Stimulated activated CD4-positive, alpha-beta T cell treated with anti-CD3 and anti-CD28 coated beads, Interleukin-15, amount 100 ng/mL, for 48 hours (primary cell): ENCODE data around the gene CSRP3.

Source experiments
- DNase-seq, 2 donors: peaks; one replicate each; pipeline ENCODE4 v3.0.0-alpha.2; 2020; ENCODE audit warnings: low read depth in 2 of 2

The CSRP3 gene

DNA sequence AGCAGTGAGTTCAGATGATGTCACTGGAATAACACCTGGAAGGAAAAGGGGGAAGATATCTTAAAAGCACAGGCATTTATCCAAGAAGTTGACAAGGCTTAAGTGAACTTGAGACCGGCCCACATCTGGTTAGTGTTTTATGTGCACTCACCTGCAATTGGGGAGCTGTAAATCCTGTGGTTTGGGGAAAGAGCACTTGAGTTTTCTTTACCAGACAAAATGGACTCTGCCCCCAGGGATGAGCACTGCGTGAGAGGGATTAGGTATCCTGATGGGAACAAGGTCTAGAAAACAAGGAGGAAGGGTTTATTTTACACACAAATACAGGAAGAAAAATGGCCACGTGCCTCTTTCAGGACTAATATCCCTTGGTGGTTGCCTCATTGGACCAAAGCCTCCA, 23.8 kb upstream of the CSRP3 start:
- DNase-seq, result no peak

- DNase-seq, result no peak
These were observed 23.3 kb upstream of the CSRP3 start for GRCh38 chr11:19225123-19225522.

DNA sequence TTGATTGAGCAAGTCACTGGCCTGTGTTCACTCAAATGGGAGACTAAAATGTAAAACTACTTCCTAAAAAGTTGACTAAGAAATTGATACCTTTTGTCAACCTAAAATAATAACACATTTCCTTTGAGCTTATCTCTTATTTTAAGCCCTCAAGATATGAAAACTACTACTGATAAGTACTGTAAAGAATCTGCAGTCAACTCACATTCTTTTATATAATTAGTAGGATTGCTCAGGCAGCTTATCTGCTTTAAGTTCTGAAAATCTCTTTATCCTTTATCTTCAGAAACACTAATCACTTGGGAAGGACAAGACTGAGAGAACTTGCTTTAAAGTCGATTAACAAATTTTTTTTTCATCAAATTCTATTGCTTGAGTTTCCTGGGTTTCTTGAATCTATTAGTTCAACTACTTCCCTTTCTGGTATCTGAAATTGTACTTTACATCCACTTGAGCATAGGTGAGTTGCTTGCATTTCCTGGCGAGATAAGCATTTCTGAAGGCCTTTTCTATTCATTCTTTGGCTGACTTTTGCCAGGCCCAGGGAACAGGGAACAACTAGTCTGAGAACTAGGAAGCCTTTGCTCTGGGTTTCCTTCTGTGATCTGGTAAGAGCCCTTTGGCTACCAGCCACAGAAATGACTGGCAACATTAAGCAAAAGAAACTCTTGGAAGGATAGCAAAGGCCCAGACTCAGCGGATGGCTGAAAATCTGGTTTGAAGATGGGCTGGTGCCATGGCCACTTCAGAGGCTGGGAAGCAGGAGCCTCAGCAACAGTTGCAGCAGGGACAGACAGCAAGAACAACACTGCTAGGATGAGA, 19.3 kb upstream of the CSRP3 start:
- no peak for DNase-seq

GRCh38 chr11:19218786-19219460, 17.1 kb upstream of the CSRP3 start:
- DNase-seq, result no peak

DNA sequence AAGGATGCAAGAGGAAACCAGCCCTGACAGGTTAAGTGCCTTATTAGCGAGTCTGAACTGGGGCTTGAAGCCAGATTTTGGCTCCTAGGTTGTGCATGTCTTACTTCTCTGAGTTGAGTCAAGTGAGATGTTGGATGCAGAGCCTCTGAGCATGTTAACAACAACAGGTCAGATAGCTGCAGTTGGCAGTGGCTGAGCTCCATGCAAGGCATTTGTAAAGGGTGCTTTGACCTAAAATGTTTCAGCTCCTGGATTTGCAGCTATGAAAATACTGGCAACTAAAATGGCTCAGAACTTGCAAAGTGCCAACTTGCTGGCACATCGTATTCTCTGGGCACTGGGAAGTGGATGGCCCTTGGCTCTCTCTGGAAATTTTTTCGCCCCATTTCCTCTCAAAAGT, 16.4 kb upstream of the CSRP3 start:
- DNase-seq, result no peak

GRCh38 chr11:19216709-19217374, 15.1 kb upstream of the CSRP3 start:
- DNase-seq, result no peak

DNA sequence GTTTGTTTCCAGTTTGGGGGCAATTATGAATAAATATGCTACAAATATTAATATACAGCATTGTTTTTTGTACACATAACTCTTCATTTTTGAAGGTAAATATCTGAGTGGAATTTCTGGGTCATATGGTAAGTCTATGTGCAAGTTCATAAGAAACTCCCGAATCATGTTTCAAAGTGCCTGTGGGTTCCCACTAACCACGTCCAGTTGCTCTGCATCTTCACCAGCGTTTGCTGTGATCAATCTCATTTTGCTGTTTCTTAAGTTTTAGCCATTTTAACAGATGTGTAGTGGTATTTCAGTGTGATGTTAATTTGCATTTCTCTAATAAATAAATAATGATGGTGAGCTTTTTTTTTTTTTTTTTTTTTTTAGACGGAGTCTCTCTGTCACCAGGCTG, 14.2 kb upstream of the CSRP3 start:
- no peak for DNase-seq

GRCh38 chr11:19209617-19210370, 8.0 kb upstream of the CSRP3 start:
- no peak for DNase-seq

DNA sequence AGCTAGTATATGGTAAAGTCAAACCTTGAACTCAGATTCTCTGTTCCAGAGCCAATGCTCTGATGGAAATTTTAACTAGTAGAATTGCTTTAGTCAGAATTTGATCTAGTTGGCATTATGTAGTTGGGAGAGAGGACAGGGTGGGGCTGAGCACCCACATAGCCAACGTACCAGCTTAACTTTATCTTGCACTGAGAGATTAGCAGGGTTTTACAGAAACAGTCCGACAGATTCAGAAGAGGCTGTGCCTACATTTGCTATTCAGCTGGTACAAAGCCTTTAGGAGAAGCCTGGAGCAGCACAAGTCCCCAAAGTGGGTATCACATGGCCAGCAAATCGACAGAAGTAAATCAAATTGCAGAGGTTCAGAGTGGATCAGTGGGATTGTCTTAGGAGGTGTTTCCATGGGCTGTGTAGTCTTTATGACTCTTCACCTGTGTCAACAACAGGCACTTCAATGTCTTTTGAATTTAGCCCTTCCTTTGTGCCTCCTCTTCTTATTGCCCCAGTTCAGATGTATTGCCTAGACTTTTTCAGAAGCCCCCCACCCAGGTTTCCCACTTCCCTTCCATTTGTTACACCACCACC, 7.3 kb upstream of the CSRP3 start:
- no peak for DNase-seq

DNA sequence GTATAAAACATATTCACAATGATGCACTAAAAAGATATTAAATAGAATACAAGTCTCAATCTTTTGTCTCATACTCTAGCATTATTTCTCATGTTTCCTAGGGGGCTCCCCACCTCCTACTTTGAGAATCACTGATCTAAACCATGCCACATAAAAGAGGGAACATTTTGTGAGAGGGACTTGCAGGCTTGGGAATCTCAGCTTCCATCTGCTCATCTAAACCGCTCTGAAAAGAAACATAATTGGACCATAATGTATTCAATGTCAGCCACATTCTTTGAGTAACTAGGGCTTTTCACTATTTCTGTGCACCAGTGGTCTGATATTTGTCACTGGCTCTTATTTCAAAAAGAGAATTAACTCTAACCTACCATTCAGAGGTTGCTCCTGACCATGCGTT, 6.4 kb upstream of the CSRP3 start:
- DNase-seq, result no peak

DNA sequence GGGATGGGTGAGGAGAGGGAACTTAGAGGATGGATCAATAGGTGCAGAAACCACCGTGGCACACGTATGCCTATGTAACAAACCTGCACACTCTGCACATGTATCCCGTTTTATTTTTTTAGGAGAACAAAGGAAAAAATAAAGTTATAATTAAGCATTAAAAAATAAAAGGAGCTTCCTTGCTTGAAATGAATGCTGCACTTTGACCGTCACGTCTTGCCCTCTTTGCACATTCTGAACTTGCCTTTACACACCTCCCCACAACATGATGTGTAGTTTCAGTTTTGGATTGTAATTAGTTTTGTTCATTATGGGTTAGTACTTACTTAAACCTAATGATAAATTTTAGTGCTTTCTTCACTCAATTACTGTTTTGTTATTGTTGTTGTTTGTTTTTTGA, 3.1 kb upstream of the CSRP3 start:
- no peak for DNase-seq

- no peak for DNase-seq
These were observed 1.2 kb downstream of the CSRP3 start for GRCh38 chr11:19200410-19201201.

DNA sequence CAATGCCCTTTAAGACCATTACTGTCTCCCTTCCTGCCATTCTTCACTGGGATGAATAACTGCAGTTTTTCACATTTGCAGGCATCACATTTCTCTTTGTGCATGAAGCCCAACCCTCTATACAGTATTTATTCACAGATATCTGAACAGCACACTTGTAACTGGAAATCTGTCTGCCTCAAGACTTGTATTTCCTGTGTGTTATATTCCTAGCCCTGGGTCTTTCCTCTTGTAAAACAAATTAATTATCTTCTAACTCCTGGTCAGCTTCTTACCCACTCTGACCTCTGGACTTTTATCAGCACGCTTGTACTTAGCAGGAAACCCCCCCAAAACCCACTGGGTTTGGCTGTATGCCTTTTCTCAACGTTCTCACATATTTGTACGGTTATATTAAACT, 2.0 kb downstream of the CSRP3 start:
- DNase-seq, result no peak

GRCh38 chr11:19199048-19199447, 2.7 kb downstream of the CSRP3 start:
- no peak for DNase-seq

- no peak for DNase-seq
These were observed 5.4 kb downstream of the CSRP3 start for GRCh38 chr11:19196432-19196831.

DNA sequence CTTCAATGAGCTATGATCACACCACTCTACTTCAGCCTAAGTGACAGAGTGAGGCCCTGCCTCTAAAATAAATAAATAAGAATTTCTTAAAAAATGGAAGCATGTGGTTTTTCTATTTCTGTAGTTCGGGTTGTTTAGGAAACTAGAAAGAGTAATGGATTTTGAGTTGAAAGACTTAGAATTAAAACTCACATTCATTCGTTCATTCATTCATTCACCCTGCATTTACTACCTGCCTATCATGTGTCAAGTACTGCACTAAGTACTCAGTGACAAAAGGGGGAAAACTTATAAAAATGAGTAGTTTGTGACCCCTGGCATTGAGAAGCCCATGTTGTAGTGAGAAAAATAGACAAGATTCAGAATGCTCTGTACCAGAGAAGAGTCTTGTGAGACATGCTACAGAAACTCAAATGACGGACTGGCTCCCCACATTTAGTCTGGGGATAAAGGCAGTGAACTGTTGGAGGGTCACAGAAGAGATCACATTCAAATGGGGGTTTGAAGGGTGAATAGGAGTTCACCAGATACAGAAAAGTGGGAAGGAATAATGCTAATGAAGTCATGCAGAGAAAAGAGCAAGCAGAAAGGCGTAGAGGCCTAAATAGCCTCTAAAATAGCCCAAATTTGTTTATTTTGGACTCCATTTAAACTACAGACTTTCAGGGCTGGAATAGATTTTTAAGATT, 7.0 kb downstream of the CSRP3 start:
- no peak for DNase-seq

- no peak for DNase-seq
These were observed 7.9 kb downstream of the CSRP3 start for GRCh38 chr11:19193916-19194315.

DNA sequence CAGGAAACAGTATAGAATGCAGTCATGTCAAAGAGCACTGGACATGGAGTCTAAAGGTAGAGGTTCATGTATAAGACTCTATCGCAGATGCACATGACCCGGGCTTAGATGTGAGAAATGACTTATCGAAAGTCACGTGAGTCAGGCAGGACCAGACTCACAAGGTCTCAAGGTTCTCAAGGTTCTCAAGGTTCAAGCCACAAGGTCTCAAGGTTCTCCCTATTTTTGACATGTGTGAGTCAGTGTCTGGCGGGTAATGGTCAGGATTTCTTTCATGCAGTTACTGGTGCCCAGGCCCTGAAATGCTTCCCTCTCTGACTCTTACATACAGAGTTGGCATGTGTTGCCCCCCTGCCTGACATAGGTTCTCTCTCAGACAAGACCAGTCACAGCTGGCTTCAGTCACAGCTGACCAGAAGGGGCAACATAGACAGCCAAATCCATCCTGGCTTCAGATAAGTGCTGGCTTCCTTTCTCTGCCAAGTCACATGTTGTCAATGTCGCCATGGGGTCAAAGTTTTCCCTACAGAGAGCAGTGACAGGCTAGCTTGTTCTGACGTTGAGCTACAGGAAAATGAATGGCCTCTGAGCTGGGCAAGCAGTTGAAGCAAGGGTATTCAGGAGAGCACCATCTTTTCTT, 10.1 kb downstream of the CSRP3 start:
- DNase-seq, result no peak

GRCh38 chr11:19187833-19188258, 13.9 kb downstream of the CSRP3 start:
- no peak for DNase-seq
